ENCODE data around the gene TBL3. TPM values are rescaled to one million over a fixed set of nuclear protein-coding genes. Genes with fewer than 3 reads are reported as not detected.
A peak's percentile ranks its signal among the peaks of the same experiment; 100 is the strongest.

Gene TBL3
- polyA plus RNA-seq, 1 donor from 2014 or later: 21.4 TPM

DNA sequence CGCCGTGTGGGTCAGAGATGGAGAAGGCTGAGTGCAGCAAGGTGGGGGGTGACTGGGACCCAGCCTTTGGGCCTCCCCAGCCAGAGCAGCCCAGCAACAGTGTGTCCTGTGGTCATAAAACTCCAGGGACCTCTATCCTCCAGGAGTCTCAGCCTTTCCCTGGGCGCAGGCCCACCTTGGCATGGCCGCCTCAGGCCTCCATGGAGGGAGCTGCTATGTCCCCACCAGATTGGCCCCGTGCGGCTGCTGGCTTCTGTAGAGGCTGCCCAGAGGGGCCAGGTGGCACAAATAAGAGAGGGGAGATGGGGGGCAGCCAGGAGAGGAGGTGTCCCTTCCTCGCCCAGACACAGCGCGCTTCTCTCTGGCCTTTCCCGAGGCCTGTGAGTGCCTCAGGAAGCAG, 15.3 kb downstream of the TBL3 start:
- H2AFZ ChIP-seq (ENCODE audit: low read depth, low read length): no peak overlapping the region
- H3K27ac ChIP-seq (ENCODE audit: low read length): no peak overlapping the region
- H3K9me3 ChIP-seq (ENCODE audit: low read length): no peaks in the 10 kb centered on the region
- H3K27me3 ChIP-seq (ENCODE audit: insufficient read depth, low read depth, low read length): peaks cover 21% of the 10 kb centered on the region
- H3F3A ChIP-seq (ENCODE audit: insufficient read depth, low read length, poor library complexity, severe bottlenecking): no peaks in the 10 kb centered on the region
- TF ChIP-seq TAF1 (IDR thresholded peaks at IDR 0.05; ENCODE audit: low read depth): no peak
- TF ChIP-seq SMC3 (conservative IDR thresholded peaks at IDR 0.05; ENCODE audit: poor library complexity): no peak
- no peak for TF ChIP-seq REST (IDR thresholded peaks at IDR 0.05; ENCODE audit: borderline replicate concordance)
- TF ChIP-seq EP300 (conservative IDR thresholded peaks at IDR 0.05; ENCODE audit: poor library complexity, severe bottlenecking): no peak
- no peak for TF ChIP-seq POLR2AphosphoS5 (IDR thresholded peaks at IDR 0.05)
- TF ChIP-seq MXI1 (conservative IDR thresholded peaks at IDR 0.05; ENCODE audit: poor library complexity, severe bottlenecking): no peak
- TF ChIP-seq, protein P1, sequence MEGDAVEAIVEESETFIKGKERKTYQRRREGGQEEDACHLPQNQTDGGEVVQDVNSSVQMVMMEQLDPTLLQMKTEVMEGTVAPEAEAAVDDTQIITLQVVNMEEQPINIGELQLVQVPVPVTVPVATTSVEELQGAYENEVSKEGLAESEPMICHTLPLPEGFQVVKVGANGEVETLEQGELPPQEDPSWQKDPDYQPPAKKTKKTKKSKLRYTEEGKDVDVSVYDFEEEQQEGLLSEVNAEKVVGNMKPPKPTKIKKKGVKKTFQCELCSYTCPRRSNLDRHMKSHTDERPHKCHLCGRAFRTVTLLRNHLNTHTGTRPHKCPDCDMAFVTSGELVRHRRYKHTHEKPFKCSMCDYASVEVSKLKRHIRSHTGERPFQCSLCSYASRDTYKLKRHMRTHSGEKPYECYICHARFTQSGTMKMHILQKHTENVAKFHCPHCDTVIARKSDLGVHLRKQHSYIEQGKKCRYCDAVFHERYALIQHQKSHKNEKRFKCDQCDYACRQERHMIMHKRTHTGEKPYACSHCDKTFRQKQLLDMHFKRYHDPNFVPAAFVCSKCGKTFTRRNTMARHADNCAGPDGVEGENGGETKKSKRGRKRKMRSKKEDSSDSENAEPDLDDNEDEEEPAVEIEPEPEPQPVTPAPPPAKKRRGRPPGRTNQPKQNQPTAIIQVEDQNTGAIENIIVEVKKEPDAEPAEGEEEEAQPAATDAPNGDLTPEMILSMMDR (IDR thresholded peaks at IDR 0.05; ENCODE audit: poor library complexity, severe bottlenecking): no peak
- H3K36me3 ChIP-seq (ENCODE audit: insufficient read depth, low read length): no peaks in the 10 kb centered on the region
- H3K9me2 ChIP-seq (ENCODE audit: insufficient read depth, low read length): no peaks in the 10 kb centered on the region
- H3K79me2 ChIP-seq (replicated peaks; ENCODE audit: insufficient read depth, low read length): no peaks in the 10 kb centered on the region
- no peak overlapping the region for H3K9ac ChIP-seq (ENCODE audit: low read length)
- H3K4me2 ChIP-seq (ENCODE audit: low read length): no peak overlapping the region
- no peak overlapping the region for H3K4me3 ChIP-seq (ENCODE audit: low read length)
- H4K20me1 ChIP-seq (ENCODE audit: insufficient read depth): no peaks in the 10 kb centered on the region

DNA sequence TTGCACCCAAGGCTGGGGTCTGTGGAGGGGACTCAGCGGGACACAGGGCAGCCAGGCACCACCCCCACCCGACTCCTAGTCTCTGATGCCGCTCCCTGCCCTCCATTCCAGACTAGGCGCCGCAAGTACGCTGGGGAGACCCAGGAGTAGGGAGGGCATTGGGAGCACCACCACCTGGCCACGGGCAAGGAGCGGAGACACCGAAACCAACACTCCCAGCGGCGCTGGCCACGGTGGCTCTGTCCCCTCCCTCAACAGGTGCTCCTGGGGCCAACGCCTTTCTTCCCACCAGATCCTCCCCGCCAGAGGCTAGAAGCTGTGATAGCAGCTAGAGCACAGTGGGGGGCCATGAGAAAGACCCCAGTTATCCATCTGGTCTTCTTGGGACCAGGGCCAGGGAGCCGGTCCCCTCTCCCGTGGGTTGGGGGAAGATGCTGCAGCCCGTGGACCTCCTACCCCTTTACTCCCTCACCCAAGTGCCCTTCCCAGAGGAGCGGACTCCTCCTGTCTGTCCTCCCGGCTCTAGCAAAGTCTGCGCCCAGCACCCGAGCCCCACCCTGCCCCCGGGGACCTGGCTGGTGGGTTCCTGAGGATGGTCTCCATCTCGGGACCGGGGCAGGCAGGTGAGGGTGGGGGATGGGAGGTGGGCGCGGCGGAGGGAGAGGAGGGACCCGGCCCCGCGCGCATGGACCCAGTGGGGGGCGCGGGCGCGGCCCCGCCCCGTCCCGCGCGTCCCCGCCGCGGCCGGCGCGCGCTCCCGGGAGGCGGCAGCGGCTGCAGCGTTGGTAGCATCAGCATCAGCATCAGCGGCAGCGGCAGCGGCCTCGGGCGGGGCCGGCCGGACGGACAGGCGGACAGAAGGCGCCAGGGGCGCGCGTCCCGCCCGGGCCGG, 17.6 kb downstream of the TBL3 start, which contains the start of gene SYNGR3:
Gene SYNGR3, plus strand, starts transcription at position 762 of the 892 bp plus-strand sequence. CDS start 133 bp downstream, outside the sequence.
- peak; percentile 81 for TF ChIP-seq POLR2AphosphoS5 (IDR thresholded peaks at IDR 0.05)
- TF ChIP-seq EZH2 (IDR thresholded peaks at IDR 0.05; ENCODE audit: borderline replicate concordance, insufficient read depth, low read length, poor library complexity, severe bottlenecking): no peak
- Histone ChIP-seq H3K27me3 (ENCODE audit: insufficient read depth, low read depth, low read length) (peaks cover 21% of the 10 kb centered on the region), H3K9ac (ENCODE audit: low read length) (peak within 1 kb of the TSS; percentile 80), H3K4me2 (ENCODE audit: low read length) (peak within 1 kb of the TSS; percentile 78), H3F3A (ENCODE audit: insufficient read depth, low read length, poor library complexity, severe bottlenecking) (no peaks in the 10 kb centered on the region), H3K9me2 (ENCODE audit: insufficient read depth, low read length) (no peaks in the 10 kb centered on the region), H3K36me3 (ENCODE audit: insufficient read depth, low read length) (no peaks in the 10 kb centered on the region), H3K27ac (ENCODE audit: low read length) (no peak within 1 kb of the TSS), H4K20me1 (ENCODE audit: insufficient read depth) (no peaks in the 10 kb centered on the region), H3K4me3 (ENCODE audit: low read length) (peak within 1 kb of the TSS; percentile 88), H3K79me2 (replicated peaks; ENCODE audit: insufficient read depth, low read length) (no peaks in the 10 kb centered on the region), H2AFZ (ENCODE audit: low read depth, low read length) (peak within 1 kb of the TSS; percentile 33), H3K9me3 (ENCODE audit: low read length) (no peaks in the 10 kb centered on the region)

Measured in neural cell (in vitro differentiated cells).